Subcutaneous adipose tissue (tissue), 4 donors: ENCODE results near the gene ATP5PD. TPM values are rescaled to one million over a fixed set of nuclear protein-coding genes. Genes with fewer than 3 reads are reported as not detected.

ENCODE experiments used
- CTCF ChIP-seq: fragments of 450-650 bp; IDR thresholded peaks from one replicate; pipeline ENCODE4 v1.5.1; 2016; ENCODE audit warnings: low read depth, mild to moderate bottlenecking, control low read depth, antibody characterized with exemption, moderate library complexity
- total RNA-seq, 4 donors: library from RNA; depleted of rRNA; stranded (reverse); fragments of >200 nt; gene quantifications; one replicate each; pipeline ENCODE4 v1.1.0, GENCODE V29; 2016

The ATP5PD gene
- total RNA-seq, 4 donors from 2014 or later = 236 to 509 (median 283) TPM

GRCh38 chr17:75074532-75074931 lies 27.8 kb upstream of the ATP5PD start:
- no peak for TF ChIP-seq CTCF

- no peak for TF ChIP-seq CTCF
Observed at GRCh38 chr17:75073618-75074047, 26.9 kb upstream of the ATP5PD start.

GRCh38 chr17:75069783-75070182 lies 23.0 kb upstream of the ATP5PD start:
- TF ChIP-seq CTCF = no peak

GRCh38 chr17:75068750-75069149 lies 22.0 kb upstream of the ATP5PD start:
- no peak for TF ChIP-seq CTCF

- TF ChIP-seq CTCF = no peak
Observed at GRCh38 chr17:75067856-75068255, 21.1 kb upstream of the ATP5PD start.

GRCh38 chr17:75065562-75066151 lies 18.9 kb upstream of the ATP5PD start:
- TF ChIP-seq CTCF = no peak

- no peak for TF ChIP-seq CTCF
Observed at GRCh38 chr17:75064867-75065561, 18.2 kb upstream of the ATP5PD start.
